ENCODE measurements around the gene CLINT1. TPM values are rescaled to one million over a fixed set of nuclear protein-coding genes. Genes with fewer than 3 reads are reported as not detected.

Gene CLINT1
- total and polyA plus RNA-seq, 9 of the 15 experiments (the other 6 are each of a cell fraction or from before 2014, with no cell fraction given) = 23.6 to 125 (median 71.4) TPM

- TF ChIP-seq RAD21 (CRISPR knock-in tag; conservative IDR thresholded peaks at IDR 0.05 in 1 of 2, IDR thresholded peaks at IDR 0.05 in 1 of 2) = no peak
- no peak for TF ChIP-seq CAMTA2 (CRISPR knock-in tag; conservative IDR thresholded peaks at IDR 0.05)
- no peak for TF ChIP-seq ZBTB9 (CRISPR knock-in tag; IDR thresholded peaks at IDR 0.05)
- no peak for TF ChIP-seq ZNF77 (CRISPR knock-in tag; IDR thresholded peaks at IDR 0.05)
- peak; percentile 69; the same call in 1 of the 2 replicates for TF ChIP-seq FOXJ2 (tag; IDR thresholded peaks at IDR 0.05)
- no peak for TF ChIP-seq SIN3A (IDR thresholded peaks at IDR 0.05; ENCODE audit: borderline replicate concordance in 2 of 2, control insufficient read depth in 1 of 2, low read depth in 2 of 2, low read length in 2 of 2)
- TF ChIP-seq JUND (IDR thresholded peaks at IDR 0.05; ENCODE audit: borderline replicate concordance, low read depth, low read length) = peak; percentile 3; the same call in 1 of the 2 replicates
- no peak for TF ChIP-seq JUND (tag; IDR thresholded peaks at IDR 0.05; ENCODE audit: borderline replicate concordance, low read depth, low read length)
- peak; percentile 20; the same call in 1 of the 2 replicates for TF ChIP-seq SOX6 (IDR thresholded peaks at IDR 0.05)
- no peak for TF ChIP-seq KDM2B (CRISPR knock-in tag; IDR thresholded peaks at IDR 0.05)
- no peak for TF ChIP-seq ETS1 (conservative IDR thresholded peaks at IDR 0.05; ENCODE audit: control insufficient read depth, low read depth, low read length)
- TF ChIP-seq RCOR1 (IDR thresholded peaks at IDR 0.05; ENCODE audit: borderline replicate concordance in 1 of 2, low read depth in 2 of 2, low read length in 2 of 2) = peak in 1 of 2 experiments; percentile 24; a peak in 1 of 4 replicates
- TF ChIP-seq POLR2H (tag; IDR thresholded peaks at IDR 0.05; ENCODE audit: low read depth) = no peak
- TF ChIP-seq MAX (CRISPR knock-in tag; IDR thresholded peaks at IDR 0.05) = no peak
- no peak for TF ChIP-seq STAT6 (CRISPR knock-in tag; IDR thresholded peaks at IDR 0.05)
- TF ChIP-seq ZC3H4 (CRISPR knock-in tag; IDR thresholded peaks at IDR 0.05; ENCODE audit: borderline replicate concordance) = no peak
- no peak for TF ChIP-seq MCM2 (IDR thresholded peaks at IDR 0.05; ENCODE audit: low read depth)
- 0 out of 2 replicates have a peak, but pooled peaks have one; percentile 18 for TF ChIP-seq VEZF1 (CRISPR knock-in tag; IDR thresholded peaks at IDR 0.05)
Measured at GRCh38 chr5:157870837-157871834, 12.2 kb upstream of the CLINT1 start (continued).

Data from K562 (cell line).